Measurements from ENCODE around the gene SCN2B. TPM values are rescaled to one million over a fixed set of nuclear protein-coding genes. Genes with fewer than 3 reads are reported as not detected.

Gene SCN2B
- total RNA-seq, 1 donor from 2014 or later = 0.04 TPM

DNA sequence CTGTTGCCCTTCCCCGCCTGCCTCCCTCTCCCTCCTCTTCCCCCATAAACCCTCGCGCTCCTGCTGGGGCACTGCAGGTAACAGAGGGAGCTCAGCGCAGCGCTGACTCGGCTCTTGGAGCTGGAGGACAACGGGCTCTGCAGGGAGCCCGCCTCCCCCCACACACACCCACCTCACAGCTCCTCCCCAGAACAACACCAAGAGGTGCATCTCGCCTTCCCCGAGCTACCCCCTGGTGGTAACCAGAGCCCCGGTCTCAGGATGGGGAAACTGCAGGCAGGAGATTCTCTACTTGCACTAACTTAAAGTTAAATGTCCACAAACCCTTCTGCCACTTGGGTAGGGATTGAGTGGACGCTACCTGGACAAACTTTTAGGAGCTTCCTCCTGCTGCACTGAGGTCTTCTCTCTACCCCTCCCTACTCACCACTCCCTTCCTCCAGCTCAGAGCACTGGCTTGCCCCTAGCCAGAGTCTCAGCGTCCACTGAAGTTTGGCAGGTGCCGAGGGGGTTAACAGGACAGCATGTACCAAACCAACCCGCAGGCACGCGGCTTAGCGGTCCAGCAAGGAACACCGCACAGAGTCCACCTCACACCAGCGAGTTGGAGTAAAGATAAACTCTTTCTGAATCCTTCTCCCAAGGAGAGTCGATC is 19.8 kb downstream of the SCN2B start:
- no peaks in the 10 kb centered on the region for H3K36me3 ChIP-seq (ENCODE audit: control insufficient read depth, insufficient read depth, low read length)
- DNase-seq (ENCODE audit: low read depth) = no peak
- H3K27me3 ChIP-seq (ENCODE audit: control insufficient read depth, insufficient read depth, low read length) = peaks cover 91% of the 10 kb centered on the region
- TF ChIP-seq, protein P1, sequence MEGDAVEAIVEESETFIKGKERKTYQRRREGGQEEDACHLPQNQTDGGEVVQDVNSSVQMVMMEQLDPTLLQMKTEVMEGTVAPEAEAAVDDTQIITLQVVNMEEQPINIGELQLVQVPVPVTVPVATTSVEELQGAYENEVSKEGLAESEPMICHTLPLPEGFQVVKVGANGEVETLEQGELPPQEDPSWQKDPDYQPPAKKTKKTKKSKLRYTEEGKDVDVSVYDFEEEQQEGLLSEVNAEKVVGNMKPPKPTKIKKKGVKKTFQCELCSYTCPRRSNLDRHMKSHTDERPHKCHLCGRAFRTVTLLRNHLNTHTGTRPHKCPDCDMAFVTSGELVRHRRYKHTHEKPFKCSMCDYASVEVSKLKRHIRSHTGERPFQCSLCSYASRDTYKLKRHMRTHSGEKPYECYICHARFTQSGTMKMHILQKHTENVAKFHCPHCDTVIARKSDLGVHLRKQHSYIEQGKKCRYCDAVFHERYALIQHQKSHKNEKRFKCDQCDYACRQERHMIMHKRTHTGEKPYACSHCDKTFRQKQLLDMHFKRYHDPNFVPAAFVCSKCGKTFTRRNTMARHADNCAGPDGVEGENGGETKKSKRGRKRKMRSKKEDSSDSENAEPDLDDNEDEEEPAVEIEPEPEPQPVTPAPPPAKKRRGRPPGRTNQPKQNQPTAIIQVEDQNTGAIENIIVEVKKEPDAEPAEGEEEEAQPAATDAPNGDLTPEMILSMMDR (IDR thresholded peaks at IDR 0.05; ENCODE audit: insufficient read depth, low read length, poor library complexity, severe bottlenecking) = no peak
- H3K4me3 ChIP-seq (ENCODE audit: low read depth, low read length) = no peak overlapping the region

DNA sequence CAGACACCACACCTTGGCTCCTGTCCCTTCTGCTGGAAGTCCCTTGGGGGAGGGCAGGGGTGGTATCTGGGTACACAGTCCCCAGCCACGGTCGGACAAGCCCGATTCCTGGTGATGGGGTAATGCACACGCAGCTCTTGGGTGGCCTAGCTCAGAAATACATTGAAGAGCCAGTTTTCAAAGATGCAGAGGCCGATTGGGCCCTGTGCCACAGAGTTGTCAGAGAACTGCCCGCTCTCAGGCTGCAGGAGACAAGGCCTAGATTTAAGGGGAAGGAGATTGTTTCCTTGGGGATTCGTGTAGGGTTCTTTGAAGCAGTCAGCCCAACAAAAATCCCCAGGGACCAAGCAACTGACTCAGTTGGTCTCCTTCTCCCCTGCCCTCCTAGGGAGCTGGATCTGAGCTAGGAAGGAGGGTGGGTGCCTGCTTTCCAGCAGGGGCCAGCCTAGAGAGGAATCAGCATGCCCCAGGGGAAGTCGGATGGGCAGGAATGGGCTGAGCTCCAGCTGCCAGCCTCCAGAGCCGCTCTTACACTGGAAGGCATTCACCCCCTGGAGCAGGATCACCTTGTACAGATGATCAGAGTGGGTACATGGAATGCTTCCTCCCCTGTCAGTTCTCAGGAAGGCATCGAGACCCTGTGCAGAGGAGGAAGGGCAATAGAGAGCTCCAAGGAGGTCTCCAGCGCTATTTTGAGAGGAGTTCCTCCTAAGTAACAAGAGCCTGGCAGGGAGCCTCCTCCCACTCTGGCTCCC is 20.5 kb downstream of the SCN2B start:
- no peaks in the 10 kb centered on the region for H3K36me3 ChIP-seq (ENCODE audit: control insufficient read depth, insufficient read depth, low read length)
- TF ChIP-seq, protein P1 (IDR thresholded peaks at IDR 0.05; ENCODE audit: insufficient read depth, low read length, poor library complexity, severe bottlenecking) = no peak
- peaks cover 90% of the 10 kb centered on the region for H3K27me3 ChIP-seq (ENCODE audit: control insufficient read depth, insufficient read depth, low read length)
- H3K4me3 ChIP-seq (ENCODE audit: low read depth, low read length) = no peak overlapping the region
- no peak for DNase-seq (ENCODE audit: low read depth)

DNA sequence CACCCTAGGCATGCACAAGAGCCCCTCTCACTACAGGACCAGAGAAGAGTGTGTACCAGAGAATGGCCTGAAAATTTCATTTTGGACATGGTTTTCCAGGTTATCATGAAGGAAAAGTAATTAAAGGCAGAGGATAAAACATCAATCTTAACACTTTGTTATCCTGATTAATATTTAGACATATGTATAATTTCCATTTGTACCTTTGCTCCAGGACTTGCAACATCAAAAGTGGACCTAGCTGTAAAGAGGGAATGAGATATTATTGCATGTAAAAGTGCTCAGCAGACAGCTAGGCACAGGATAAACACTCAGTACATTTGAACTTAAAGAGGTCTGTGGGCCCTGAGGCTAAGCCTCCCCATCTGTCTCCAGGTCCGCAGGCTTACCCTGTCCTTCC is 21.8 kb downstream of the SCN2B start:
- Histone ChIP-seq H3K27me3 (ENCODE audit: control insufficient read depth, insufficient read depth, low read length) (peaks cover 93% of the 10 kb centered on the region), H3K4me3 (ENCODE audit: low read depth, low read length) (no peak overlapping the region), H3K36me3 (ENCODE audit: control insufficient read depth, insufficient read depth, low read length) (no peaks in the 10 kb centered on the region)
- TF ChIP-seq, protein P1 (IDR thresholded peaks at IDR 0.05; ENCODE audit: insufficient read depth, low read length, poor library complexity, severe bottlenecking) = no peak
- DNase-seq (ENCODE audit: low read depth) = no peak

DNA sequence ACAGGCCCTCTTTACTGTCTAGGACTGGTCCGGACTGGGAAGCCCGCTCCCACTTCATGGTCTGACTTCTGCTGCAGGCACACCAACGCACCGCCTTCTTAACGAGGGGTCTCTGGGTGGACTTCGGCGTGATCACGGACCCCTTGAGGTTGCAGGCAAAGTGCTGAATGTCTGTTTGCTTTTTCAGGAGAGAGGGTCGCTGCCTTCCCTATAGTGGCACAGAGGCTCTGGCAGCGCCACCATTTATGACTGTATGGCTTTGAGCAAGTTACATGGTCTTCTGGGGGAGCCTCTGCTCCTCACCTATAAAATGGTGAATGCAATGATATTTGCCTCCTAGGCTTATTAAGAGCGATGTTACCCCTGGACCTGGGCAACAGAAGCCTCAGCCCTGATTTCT is 22.5 kb downstream of the SCN2B start:
- TF ChIP-seq, protein P1 (IDR thresholded peaks at IDR 0.05; ENCODE audit: insufficient read depth, low read length, poor library complexity, severe bottlenecking) = no peak
- Histone ChIP-seq H3K27me3 (ENCODE audit: control insufficient read depth, insufficient read depth, low read length) (peaks cover 96% of the 10 kb centered on the region), H3K4me3 (ENCODE audit: low read depth, low read length) (no peak overlapping the region), H3K36me3 (ENCODE audit: control insufficient read depth, insufficient read depth, low read length) (no peaks in the 10 kb centered on the region)
- no peak for DNase-seq (ENCODE audit: low read depth)

DNA sequence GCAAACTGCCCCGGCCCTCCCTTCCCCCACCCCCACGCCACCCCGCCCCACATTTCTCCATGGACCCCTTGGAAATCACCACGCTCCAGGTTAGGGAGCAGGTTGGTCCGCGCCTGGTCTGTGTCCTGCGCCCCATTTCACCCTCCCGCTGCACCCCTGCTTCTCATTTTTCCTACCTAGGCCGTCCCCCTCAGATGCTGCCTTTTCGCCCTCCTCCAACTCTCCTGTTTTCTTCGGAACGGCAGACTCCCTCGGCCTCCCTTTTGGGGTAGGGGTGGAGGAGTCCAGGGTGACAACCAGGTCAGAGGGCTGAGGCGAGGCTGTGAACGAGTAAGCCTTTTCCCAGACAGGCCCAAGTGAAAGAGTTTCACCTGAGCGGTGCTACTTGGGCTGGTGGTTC is 22.9 kb downstream of the SCN2B start:
- TF ChIP-seq, protein P1 (IDR thresholded peaks at IDR 0.05; ENCODE audit: insufficient read depth, low read length, poor library complexity, severe bottlenecking) = no peak
- no peaks in the 10 kb centered on the region for H3K36me3 ChIP-seq (ENCODE audit: control insufficient read depth, insufficient read depth, low read length)
- DNase-seq (ENCODE audit: low read depth) = no peak
- peaks cover 96% of the 10 kb centered on the region for H3K27me3 ChIP-seq (ENCODE audit: control insufficient read depth, insufficient read depth, low read length)
- H3K4me3 ChIP-seq (ENCODE audit: low read depth, low read length) = no peak overlapping the region

All from kidney epithelial cell (primary cell).